Stimulated activated CD8-positive, alpha-beta memory T cell treated with anti-CD3 and anti-CD28 coated beads, Interleukin-2, amount 100 ng/mL, for 1 hour (primary cell): Measurements from ENCODE around the gene AIFM1.

Experiments
- DNase-seq, 2 donors: peaks; one replicate each; pipeline ENCODE4 v3.0.0-alpha.2; 2020; ENCODE audit warnings: low read depth in 2 of 2

The AIFM1 gene

GRCh38 chrX:130165703-130166502, at the start of gene AIFM1:
Gene AIFM1 (minus strand): TSS chrX:130165841. CDS start chrX:130165656, 185 bp downstream.
- DNase-seq: peak; percentile 72 to 73

DNA sequence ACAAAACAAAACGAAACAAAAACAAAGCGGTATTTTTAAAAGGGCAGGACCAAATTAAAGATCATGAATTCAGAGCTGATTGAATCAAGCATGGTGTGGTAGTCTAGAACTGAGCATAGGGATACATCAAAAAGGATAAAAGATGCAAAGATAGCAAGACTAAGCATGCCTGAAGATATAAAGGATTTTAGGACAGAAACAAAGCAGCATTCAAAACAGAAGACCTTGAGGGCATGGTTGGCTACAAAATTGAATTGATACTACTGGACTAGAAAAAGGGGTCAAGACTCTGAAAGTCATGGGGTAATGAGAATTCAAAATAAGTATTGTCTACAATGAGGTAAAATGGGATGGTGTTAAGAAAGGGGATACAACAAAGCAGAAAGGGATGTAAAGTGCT, 47.7 kb upstream of the AIFM1 start:
- no peak for DNase-seq

GRCh38 chrX:130212371-130212770, 46.7 kb upstream of the AIFM1 start:
- no peak for DNase-seq

- DNase-seq: no peak
Observed at GRCh38 chrX:130211415-130212186, 46.0 kb upstream of the AIFM1 start.

DNA sequence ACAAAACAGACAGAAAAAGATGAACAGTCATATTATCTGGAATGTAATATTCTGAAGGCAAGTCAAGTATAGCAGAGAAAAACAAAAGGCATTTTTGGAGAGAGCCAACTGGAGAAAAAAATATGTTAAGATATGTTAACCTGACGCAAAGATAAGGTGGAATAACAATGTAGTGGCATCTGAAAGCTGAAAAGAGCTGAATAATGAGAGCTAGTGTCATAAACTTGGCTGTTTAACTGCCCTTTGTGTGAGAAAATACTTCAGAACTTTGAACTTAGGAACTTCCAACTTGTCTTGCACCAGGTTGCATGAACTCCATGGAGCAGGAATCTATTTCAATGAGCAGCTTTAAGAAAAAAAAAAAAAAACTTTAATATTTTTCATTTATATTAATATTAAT, 39.0 kb upstream of the AIFM1 start:
- no peak for DNase-seq

DNA sequence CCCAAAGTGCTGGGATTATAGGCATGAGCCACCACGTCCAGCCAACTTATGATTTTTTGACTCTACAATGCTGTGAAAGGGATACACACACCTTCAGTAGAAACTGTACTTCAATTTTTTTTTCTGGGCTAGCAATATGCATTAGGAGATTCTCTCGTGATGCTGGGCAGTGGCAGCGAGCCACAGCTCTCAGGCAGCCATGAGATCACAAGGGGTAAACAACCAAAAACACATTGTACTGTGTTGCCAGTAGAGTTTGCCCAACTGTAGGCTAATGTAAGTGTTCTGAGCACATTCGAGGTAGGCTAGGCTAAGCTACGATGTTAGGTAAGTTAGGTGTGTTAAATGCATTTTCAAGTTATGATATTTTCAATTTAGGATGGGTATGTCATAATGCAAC, 31.8 kb upstream of the AIFM1 start:
- no peak for DNase-seq

GRCh38 chrX:130196466-130196865, 30.8 kb upstream of the AIFM1 start:
- no peak for DNase-seq

DNA sequence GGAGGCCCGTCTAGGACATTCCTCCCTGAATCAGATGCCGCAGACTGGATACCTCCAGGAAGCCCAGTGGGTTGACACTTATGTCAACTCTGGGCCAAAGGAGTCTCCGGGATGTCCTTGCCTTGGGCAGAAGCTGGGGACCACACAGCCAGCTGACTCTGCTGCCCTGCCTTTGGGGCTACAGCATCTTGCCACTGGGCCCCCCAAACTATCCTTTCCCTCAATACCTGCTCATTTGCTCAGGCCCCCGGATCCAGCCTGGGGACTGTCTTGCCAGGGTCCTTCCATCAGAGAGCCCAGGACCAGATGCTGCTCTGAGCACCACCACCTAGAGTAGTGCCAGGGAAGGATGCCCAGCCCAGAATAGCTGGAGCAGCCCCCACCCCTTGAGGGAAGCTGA, 25.2 kb upstream of the AIFM1 start:
- DNase-seq: no peak

DNA sequence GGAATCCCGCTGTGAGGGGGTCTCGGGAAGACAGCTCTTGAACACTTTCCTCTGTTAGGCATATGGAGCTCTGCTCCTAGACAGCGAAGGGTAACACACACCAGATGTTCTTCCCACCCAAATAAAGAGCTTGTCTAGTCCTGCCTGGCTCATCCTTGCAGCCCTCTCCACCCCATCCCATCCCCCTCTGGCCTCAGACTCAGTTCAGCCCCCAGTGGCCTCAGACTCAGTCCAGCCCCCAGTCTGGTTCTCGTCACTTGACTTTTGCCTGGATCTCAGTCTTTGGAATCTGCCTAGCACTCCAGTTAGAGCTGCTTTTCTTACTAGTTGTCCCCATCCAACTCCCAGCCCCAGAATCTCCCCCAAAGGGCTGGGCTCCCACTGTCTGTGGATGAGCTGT, 21.0 kb upstream of the AIFM1 start:
- DNase-seq: no peak

- DNase-seq: no peak
Observed at GRCh38 chrX:130184857-130185256, 19.2 kb upstream of the AIFM1 start.

- DNase-seq: no peak
Observed at GRCh38 chrX:130184168-130184567, 18.5 kb upstream of the AIFM1 start.

- DNase-seq: no peak
Observed at GRCh38 chrX:130179579-130180215, 14.1 kb upstream of the AIFM1 start.

DNA sequence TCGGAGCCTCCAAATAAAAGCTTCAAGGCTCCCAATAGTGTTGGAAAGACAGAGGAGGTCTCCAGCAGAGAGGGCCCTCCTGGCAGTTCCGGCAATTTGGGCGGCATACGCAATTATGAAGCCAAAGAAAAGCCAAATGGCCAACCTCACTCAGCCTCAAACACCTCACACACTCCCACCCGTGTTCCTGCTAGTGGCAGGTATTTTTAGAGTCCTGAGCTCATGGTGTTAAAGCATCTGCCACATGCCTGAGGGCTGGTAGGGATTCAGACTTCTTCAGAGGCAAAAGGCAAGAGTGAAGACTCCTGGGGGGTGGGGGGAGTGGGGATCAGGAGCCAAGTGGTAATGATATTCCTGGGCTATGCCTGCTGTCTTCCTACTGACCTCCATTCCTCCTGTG, 13.5 kb upstream of the AIFM1 start:
- no peak for DNase-seq

GRCh38 chrX:130176942-130177341, 11.3 kb upstream of the AIFM1 start:
- DNase-seq: no peak

GRCh38 chrX:130176354-130176776, 10.7 kb upstream of the AIFM1 start:
- no peak for DNase-seq

DNA sequence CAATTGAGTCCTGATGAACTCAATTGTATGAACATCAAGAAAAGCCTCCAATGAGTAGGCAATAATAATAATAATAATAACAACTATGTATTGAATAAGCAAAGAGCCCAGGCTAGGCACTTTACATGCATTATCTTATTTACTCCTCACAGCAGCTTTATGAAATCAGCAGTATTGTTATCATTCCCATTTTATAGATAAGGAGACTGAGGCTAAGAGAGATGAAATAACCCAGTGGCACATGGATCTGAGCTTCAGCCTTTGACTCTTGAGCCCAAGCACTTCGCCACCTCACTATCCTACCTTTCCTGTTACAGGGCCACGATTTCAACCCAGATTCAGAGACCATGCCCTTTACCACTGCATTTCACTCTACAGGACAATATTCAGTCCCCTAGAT, 9.3 kb upstream of the AIFM1 start:
- no peak for DNase-seq

DNA sequence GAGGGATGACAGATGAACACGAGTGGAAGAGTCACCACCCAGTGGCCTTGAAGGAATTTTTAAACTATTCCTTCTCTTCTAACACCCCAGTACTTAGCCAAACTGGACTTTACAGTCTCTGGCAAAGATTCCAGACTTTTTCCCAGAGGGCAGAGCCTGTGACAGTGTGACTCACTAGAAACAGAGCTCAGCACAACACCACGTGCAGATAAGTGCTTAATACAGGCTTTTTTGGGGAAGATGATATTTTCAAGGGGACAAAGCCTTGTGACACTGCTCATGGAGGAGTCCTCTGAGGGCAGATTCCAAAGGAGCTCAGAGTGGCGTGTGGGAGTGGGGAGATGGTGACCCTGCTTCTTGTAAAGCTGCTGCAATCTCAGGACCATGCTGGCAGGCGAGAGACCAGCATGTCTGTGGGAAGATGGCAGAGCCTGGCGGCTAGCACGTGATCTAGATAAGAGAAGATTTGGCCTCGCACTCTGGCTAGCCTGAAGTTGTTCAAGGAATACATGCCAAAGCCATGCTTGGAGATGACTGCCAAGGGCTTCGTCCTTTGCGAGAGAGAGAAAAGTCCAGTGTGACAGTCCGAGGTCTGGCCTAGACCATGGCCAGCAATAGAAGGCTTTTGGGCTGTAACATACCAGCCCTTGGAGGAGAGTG, 8.5 kb upstream of the AIFM1 start:
- DNase-seq: no peak

DNA sequence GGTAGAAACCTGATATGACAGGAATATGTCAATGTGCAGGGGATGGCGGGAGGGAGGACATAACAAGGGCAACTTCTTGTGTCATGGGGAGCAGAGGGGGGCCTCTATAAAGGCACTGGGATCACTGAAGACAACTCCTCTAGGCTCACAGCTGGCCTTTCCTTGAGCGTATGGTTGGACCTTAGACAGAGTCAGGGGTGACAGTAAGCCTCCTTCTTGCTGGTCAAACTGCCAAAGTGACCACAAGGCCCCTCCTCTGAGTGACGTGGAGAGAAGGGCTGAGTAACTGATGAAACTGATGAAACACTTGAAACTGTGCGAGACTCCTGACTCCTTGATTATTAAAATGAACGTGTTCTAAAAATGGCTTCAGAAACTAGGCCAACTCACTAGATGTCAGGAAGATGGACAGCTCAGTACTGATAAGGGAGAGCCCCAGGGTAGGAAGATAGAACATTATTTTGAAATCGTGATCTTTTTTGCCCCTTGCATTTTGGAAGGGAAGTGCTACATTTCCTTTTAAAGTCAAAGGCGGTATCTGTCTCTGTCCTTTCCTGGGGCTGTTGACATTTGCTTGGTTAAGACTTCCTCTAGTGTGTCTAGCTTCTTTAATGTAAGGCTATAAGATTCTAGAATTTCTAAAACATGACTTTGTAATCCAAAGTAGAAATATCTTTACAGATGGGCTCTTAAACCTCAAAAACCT, 7.7 kb upstream of the AIFM1 start:
- no peak for DNase-seq

DNA sequence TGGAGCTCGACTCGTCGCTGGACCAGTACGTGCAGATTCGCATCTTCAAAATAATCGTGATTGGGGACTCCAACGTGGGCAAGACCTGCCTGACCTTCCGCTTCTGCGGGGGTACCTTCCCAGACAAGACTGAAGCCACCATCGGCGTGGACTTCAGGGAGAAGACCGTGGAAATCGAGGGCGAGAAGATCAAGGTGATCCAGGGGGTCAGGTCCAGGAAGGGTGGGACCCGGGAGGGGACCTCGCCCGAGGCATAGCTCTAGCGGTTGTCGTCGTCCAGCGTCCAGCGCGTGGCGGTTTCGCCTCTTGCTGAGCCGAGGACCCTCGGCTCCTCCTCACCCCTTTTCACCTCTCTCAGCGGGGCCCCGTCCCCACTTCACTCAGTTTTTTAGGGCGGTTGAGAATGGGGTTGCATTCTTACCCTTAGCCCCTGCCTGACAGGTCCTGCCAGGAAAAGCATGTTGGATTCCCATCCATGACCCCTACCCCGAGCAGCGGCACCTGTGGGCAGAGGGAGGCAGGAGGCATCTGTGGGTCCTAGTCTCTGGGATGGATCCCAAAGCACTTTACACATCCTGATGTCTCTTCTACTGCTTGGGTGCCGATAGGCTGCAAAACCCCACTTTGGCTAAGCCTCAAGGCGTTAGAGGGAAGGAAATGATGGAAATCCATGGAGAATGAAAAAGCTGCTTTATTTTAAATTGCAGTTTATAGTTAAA, 6.6 kb upstream of the AIFM1 start:
- no peak for DNase-seq

DNA sequence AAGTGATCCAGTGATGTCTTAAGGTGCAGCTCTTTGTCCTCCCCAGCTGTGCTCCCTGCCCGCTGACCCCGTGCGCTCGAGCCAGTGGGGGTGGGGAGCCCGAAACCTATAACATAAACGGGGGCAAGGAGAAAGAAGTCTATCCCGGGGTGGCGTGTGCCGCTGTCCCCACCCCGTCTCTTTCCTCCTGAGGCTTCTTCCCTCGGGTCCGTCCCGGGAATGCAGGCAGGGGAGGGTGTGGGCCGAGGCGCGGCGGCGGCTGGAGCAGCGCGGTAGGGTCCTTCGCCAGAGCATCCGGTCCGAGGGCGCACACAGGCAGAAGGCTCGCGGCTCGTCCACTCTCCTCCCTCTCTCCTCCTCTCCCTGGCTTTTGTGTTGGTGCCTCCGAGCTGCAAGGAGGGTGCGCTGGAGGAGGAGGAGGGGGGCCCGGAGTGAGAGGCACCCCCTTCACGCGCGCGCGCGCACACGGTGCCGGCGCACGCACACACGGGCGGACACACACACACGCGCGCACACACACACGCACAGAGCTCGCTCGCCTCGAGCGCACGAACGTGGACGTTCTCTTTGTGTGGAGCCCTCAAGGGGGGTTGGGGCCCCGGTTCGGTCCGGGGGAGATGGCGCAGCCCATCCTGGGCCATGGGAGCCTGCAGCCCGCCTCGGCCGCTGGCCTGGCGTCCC, 5.9 kb upstream of the AIFM1 start, which contains the start of gene RAB33A:
Gene RAB33A (plus strand): TSS at position 517 of the 681 bp plus-strand sequence. CDS start 101 bp downstream, at position 618.
- no peak for DNase-seq
